Right lobe of liver (tissue), 4 donors: ENCODE data around the gene KRT80.

ENCODE experiments used
- POLR2A ChIP-seq: fragments of 450-650 bp; IDR thresholded peaks from one replicate; pipeline ENCODE4 v1.6.1; 2017; ENCODE audit warnings: antibody characterized with exemption, mild to moderate bottlenecking
- TF ChIP-seq, protein P1 (sequence below), 4 donors: fragments of 200-600 bp in 3 of 4; fragments of 450-650 bp in 1 of 4; IDR thresholded peaks; one replicate each; pipeline versions ENCODE4 v1.5.1 to v1.8.0; 2016 to 2022; ENCODE audit warnings: antibody characterized with exemption in 4 of 4, mild to moderate bottlenecking in 2 of 4
- donor health status: DM: no; HTN: no; CAD: no.
- donor health status: DM: no; HTN: no; CAD: no.
- donor health status: DM: no; HTN: yes; CAD: no.

DNA sequence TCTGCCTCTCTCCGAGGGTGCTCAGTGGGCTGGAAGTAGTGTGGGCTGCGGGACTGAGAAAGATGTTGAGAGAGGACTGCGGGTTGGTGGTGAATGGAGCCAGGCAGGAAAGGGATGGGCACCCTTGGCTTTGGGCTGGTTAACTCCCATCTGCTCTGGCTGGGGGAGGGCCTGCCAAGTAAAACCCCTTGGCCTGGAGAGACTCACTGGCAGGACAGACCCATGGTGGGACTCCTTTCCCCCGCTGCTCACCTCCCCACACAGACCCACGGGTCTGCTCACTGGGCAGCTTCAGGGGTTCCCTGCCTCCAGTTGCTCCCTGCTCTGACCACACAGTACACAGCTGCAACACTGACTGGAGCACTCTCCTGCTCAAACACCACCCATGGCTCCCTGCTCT is 54.1 kb downstream of the KRT80 start:
- TF ChIP-seq POLR2A: no peak
- TF ChIP-seq, protein P1, sequence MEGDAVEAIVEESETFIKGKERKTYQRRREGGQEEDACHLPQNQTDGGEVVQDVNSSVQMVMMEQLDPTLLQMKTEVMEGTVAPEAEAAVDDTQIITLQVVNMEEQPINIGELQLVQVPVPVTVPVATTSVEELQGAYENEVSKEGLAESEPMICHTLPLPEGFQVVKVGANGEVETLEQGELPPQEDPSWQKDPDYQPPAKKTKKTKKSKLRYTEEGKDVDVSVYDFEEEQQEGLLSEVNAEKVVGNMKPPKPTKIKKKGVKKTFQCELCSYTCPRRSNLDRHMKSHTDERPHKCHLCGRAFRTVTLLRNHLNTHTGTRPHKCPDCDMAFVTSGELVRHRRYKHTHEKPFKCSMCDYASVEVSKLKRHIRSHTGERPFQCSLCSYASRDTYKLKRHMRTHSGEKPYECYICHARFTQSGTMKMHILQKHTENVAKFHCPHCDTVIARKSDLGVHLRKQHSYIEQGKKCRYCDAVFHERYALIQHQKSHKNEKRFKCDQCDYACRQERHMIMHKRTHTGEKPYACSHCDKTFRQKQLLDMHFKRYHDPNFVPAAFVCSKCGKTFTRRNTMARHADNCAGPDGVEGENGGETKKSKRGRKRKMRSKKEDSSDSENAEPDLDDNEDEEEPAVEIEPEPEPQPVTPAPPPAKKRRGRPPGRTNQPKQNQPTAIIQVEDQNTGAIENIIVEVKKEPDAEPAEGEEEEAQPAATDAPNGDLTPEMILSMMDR (IDR thresholded peaks at IDR 0.05): no peak
